Immature natural killer cell (primary cell): ENCODE data around the gene NR5A1. TPM values are rescaled to one million over a fixed set of nuclear protein-coding genes. Genes with fewer than 3 reads are reported as not detected.

ENCODE experiments used
- DNase-seq, 3 donors: peaks; one replicate each; pipeline ENCODE4 v3.0.0; 2022; ENCODE audit warnings: mixed read lengths in 1 of 3
- H3K27ac Mint-ChIP-seq, 6 donors: one replicate each; pipeline ENCODE4 v1.8.0; 2020; ENCODE audit warnings: mixed read lengths in 6 of 6, mild to moderate bottlenecking in 5 of 6, inconsistent platforms in 4 of 6, moderate library complexity in 3 of 6
- H3K27me3 Mint-ChIP-seq, 3 donors: one replicate each; pipeline ENCODE4 v1.8.0; 2020 to 2021; ENCODE audit warnings: low read depth in 3 of 3, mild to moderate bottlenecking in 3 of 3, mixed read lengths in 3 of 3, moderate library complexity in 3 of 3, inconsistent platforms in 1 of 3
- H3K36me3 Mint-ChIP-seq, 3 donors: one replicate each; pipeline ENCODE4 v1.8.0; 2020; ENCODE audit warnings: mixed read lengths in 3 of 3, inconsistent platforms in 2 of 3, mild to moderate bottlenecking in 2 of 3
- H3K4me1 Mint-ChIP-seq, 2 donors: one replicate each; pipeline ENCODE4 v1.8.0; 2020; ENCODE audit warnings: inconsistent platforms in 2 of 2, mild to moderate bottlenecking in 2 of 2, mixed read lengths in 2 of 2, moderate library complexity in 1 of 2
- H3K4me3 Mint-ChIP-seq, 5 donors: one replicate each; pipeline ENCODE4 v1.8.0; 2020; ENCODE audit warnings: mild to moderate bottlenecking in 5 of 5, mixed read lengths in 5 of 5, inconsistent platforms in 3 of 5, moderate library complexity in 3 of 5
- H3K9me3 Mint-ChIP-seq, 6 donors: one replicate each; pipeline ENCODE4 v1.8.0; 2020; ENCODE audit warnings: mild to moderate bottlenecking in 6 of 6, mixed read lengths in 6 of 6, inconsistent platforms in 4 of 6, moderate library complexity in 3 of 6
- polyA plus RNA-seq, 3 donors: library from polyadenylated mRNA; unstranded; fragments of 300-500 nt; fragmentation: Illumina TruSeq; gene quantifications; one replicate each; pipeline ENCODE4 v1.2.3, GENCODE V29; 2021

Gene NR5A1
- polyA plus RNA-seq, 3 donors from 2014 or later: not detected

- H3K4me3 Mint-ChIP-seq: no peak overlapping the region
- no peak overlapping the region for H3K27ac Mint-ChIP-seq
- no peak for DNase-seq
- H3K4me1 Mint-ChIP-seq: no peaks in the 10 kb centered on the region
- H3K27me3 Mint-ChIP-seq: no peaks in the 10 kb centered on the region
- H3K9me3 Mint-ChIP-seq: no peaks in the 10 kb centered on the region
- no peaks in the 10 kb centered on the region for H3K36me3 Mint-ChIP-seq
Observed at GRCh38 chr9:124527781-124528180, 20.6 kb upstream of the NR5A1 start.

- no peaks in the 10 kb centered on the region for H3K36me3 Mint-ChIP-seq
- H3K4me3 Mint-ChIP-seq: no peak overlapping the region
- H3K27ac Mint-ChIP-seq: no peak overlapping the region
- no peaks in the 10 kb centered on the region for H3K4me1 Mint-ChIP-seq
- DNase-seq: no peak
- peaks cover 0 to 4% (median 0%) of the 10 kb centered on the region in 3 donors for H3K27me3 Mint-ChIP-seq
- H3K9me3 Mint-ChIP-seq: no peaks in the 10 kb centered on the region
Observed at GRCh38 chr9:124526174-124526573, 19.0 kb upstream of the NR5A1 start.

DNA sequence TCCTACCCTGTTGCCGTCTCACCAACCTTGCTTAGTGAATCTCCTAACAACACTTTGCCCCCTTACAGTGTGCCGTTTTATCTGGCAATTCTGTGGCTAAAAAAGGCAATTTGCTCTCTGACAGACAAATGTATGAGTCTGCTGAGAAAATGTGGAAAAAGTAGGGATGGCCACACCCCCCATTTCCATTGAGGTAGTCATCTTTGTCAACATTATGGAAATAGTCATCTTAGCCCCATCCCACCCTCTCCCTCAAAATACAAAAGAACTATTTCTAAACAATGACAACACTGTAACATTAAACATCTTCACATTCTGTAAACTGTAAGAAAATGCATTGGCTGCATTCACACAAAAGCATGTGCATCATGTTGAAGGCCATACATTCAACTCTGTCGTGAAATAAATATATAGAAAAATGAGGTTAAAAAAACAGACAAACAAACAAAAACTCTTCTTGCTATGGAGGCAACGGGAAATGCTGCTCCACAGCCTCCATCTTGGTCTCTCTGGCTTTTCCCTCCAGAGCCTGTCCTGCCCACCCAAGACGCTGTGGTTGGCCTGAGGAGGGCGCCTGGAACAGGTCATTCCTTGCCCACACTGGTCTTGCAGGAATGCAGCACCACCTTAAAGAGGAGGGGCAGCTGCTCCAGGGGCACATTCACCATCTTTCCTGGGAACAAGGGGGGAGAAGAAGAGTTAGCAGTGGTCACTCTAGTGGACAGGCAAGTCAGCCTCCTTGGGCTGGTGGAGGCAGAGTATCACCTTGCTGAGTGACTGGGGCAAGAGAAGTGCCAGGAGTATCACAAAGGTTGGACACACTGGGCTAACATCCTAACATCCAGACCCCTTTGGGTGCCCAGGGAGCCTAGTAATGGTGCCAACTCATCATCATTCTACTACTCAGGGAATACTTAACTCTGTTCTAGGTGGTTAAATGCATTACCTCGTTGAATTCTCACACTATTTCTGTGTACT, 15.2 kb upstream of the NR5A1 start:
- H3K9me3 Mint-ChIP-seq: no peaks in the 10 kb centered on the region
- H3K27me3 Mint-ChIP-seq: peaks cover 0 to 4% (median 2%) of the 10 kb centered on the region in 3 donors
- no peak for DNase-seq
- no peak overlapping the region for H3K4me3 Mint-ChIP-seq
- no peaks in the 10 kb centered on the region for H3K4me1 Mint-ChIP-seq
- no peak overlapping the region for H3K27ac Mint-ChIP-seq
- H3K36me3 Mint-ChIP-seq: no peaks in the 10 kb centered on the region

GRCh38 chr9:124521142-124521541, 13.9 kb upstream of the NR5A1 start:
- DNase-seq: no peak
- H3K9me3 Mint-ChIP-seq: no peaks in the 10 kb centered on the region
- H3K4me3 Mint-ChIP-seq: no peak overlapping the region
- no peaks in the 10 kb centered on the region for H3K4me1 Mint-ChIP-seq
- no peaks in the 10 kb centered on the region for H3K36me3 Mint-ChIP-seq
- H3K27me3 Mint-ChIP-seq: peaks cover 2 to 4% (median 2%) of the 10 kb centered on the region in 3 donors
- H3K27ac Mint-ChIP-seq: no peak overlapping the region

- Mint-ChIP-seq H3K36me3 (no peaks in the 10 kb centered on the region), H3K9me3 (no peaks in the 10 kb centered on the region), H3K4me1 (no peaks in the 10 kb centered on the region), H3K27ac (no peak overlapping the region), H3K27me3 (peaks cover 2 to 4% (median 2%) of the 10 kb centered on the region in 3 donors), H3K4me3 (no peak overlapping the region)
- DNase-seq: no peak
Observed at GRCh38 chr9:124520206-124520596, 13.0 kb upstream of the NR5A1 start.

- Mint-ChIP-seq H3K4me3 (no peak overlapping the region), H3K9me3 (no peaks in the 10 kb centered on the region), H3K36me3 (no peaks in the 10 kb centered on the region), H3K4me1 (no peaks in the 10 kb centered on the region), H3K27ac (no peak overlapping the region), H3K27me3 (peaks cover 2 to 4% (median 2%) of the 10 kb centered on the region in 3 donors)
- DNase-seq: no peak
Observed at GRCh38 chr9:124518116-124518515, 10.9 kb upstream of the NR5A1 start.

GRCh38 chr9:124517600-124517999, 10.4 kb upstream of the NR5A1 start:
- Mint-ChIP-seq H3K36me3 (no peaks in the 10 kb centered on the region), H3K27ac (peak overlapping the region in 1 of 6 donors; percentile 16), H3K9me3 (no peaks in the 10 kb centered on the region)

DNA sequence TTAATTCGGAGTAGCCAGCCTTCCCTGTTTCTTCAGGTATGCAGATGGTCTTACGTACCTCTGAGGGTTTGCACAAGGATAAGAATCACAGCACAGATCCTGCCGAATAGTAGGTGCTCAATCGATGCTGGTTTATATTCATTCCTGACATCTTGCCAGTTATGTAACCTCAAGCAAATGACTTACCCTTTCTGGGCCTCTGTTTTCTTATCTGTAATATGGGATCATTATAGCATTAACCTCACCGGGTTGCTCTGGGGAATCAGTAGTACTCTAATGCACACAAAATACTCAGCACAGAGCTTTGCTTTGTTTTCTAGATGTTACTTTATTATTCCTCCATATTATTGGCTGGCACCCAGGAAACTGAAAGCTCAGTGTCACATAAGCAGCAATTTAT, 7.7 kb upstream of the NR5A1 start:
- Mint-ChIP-seq H3K27me3 (peaks cover 0 to 3% (median 2%) of the 10 kb centered on the region in 3 donors), H3K9me3 (no peaks in the 10 kb centered on the region), H3K36me3 (no peaks in the 10 kb centered on the region), H3K4me1 (no peaks in the 10 kb centered on the region), H3K27ac (no peak overlapping the region), H3K4me3 (no peak overlapping the region)
- DNase-seq: no peak

More at GRCh38 chr9:124517600-124517999, 10.4 kb upstream of the NR5A1 start:
- no peak for DNase-seq
- Mint-ChIP-seq H3K27me3 (peaks cover 2 to 4% (median 2%) of the 10 kb centered on the region in 3 donors), H3K4me1 (no peaks in the 10 kb centered on the region), H3K4me3 (no peak overlapping the region)

GRCh38 chr9:124514125-124514524, 6.9 kb upstream of the NR5A1 start:
- no peaks in the 10 kb centered on the region for H3K9me3 Mint-ChIP-seq
- no peaks in the 10 kb centered on the region for H3K4me1 Mint-ChIP-seq
- no peak for DNase-seq
- H3K4me3 Mint-ChIP-seq: no peak overlapping the region
- H3K36me3 Mint-ChIP-seq: no peaks in the 10 kb centered on the region
- peaks cover 0 to 2% (median 2%) of the 10 kb centered on the region in 3 donors for H3K27me3 Mint-ChIP-seq
- no peak overlapping the region for H3K27ac Mint-ChIP-seq

DNA sequence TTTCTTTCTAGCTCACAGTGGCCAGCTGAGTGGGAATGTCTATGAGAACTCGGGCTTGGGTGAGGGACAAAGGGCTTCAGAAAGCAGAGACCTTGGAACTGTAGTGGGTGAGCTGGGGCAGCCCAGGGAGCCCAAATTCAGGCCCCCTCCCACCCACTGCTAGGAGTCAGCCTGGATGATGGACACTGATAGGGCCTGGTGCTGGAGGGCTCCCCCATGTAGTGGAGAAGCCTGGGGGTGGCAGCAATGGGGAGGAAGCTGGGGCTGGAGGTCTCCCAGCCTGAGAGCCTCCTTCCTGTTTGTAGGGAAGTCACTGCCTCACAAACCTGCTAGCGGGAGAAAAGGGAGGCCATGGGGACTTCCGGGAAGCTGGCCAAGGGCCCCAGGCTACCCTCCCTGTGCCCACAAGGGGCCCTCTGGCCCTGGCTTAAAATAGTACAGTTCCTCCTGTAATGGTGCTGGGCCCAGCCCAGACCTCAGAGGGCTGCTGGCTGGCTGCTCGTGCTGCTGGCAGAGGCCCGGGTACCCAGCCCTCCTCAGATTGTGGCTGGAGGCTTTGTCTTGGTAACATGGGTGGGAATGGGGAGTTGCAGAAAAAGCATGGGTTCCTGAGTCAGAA, 6.3 kb upstream of the NR5A1 start:
- no peak overlapping the region for H3K4me3 Mint-ChIP-seq
- H3K36me3 Mint-ChIP-seq: no peaks in the 10 kb centered on the region
- H3K27me3 Mint-ChIP-seq: peaks cover 0 to 2% (median 1%) of the 10 kb centered on the region in 3 donors

DNA sequence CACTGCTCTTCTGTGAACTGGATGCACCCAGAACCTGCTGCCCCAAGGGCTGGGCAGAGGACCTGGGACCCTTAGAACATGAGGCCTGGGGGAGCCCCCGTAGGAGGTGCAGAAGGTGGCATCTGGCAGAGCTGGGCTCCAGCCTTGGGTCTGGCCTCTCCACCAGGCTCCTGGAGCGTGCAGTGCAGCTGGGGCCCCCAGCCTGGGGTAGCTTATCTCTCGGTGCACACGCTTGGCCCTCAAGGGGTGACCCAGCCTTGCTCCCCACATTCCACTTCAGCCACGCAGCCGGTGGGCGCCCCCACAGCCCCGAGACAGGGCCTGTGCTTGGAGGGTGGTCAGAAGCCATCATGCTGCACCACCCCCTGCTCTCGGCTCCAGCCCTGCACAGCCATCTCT, 5.6 kb upstream of the NR5A1 start:
- Mint-ChIP-seq H3K4me1 (no peaks in the 10 kb centered on the region), H3K9me3 (no peaks in the 10 kb centered on the region), H3K27me3 (peaks cover 0 to 2% (median 1%) of the 10 kb centered on the region in 3 donors), H3K36me3 (no peaks in the 10 kb centered on the region), H3K4me3 (no peak overlapping the region), H3K27ac (no peak overlapping the region)
- DNase-seq: no peak

More for the DNA sequence above, 6.3 kb upstream of the NR5A1 start:
- H3K27ac Mint-ChIP-seq: no peak overlapping the region
- no peaks in the 10 kb centered on the region for H3K9me3 Mint-ChIP-seq
- DNase-seq: no peak
- H3K4me1 Mint-ChIP-seq: no peaks in the 10 kb centered on the region

GRCh38 chr9:124511891-124512805, 4.9 kb upstream of the NR5A1 start:
- Mint-ChIP-seq H3K36me3 (no peaks in the 10 kb centered on the region), H3K4me1 (no peaks in the 10 kb centered on the region), H3K4me3 (no peak overlapping the region), H3K27ac (peak overlapping the region in 1 of 6 donors; percentile 31), H3K27me3 (peaks cover 0 to 2% (median 1%) of the 10 kb centered on the region in 3 donors), H3K9me3 (no peaks in the 10 kb centered on the region)
- DNase-seq: no peak

- Mint-ChIP-seq H3K4me1 (no peaks in the 10 kb centered on the region), H3K4me3 (no peak overlapping the region), H3K27me3 (peaks cover 0 to 3% (median 2%) of the 10 kb centered on the region in 3 donors), H3K36me3 (no peaks in the 10 kb centered on the region), H3K9me3 (no peaks in the 10 kb centered on the region), H3K27ac (peak overlapping the region in 1 of 6 donors; percentile 31)
- DNase-seq: no peak
Observed at GRCh38 chr9:124511426-124511840, 4.2 kb upstream of the NR5A1 start.
